Measurements from ENCODE around the gene LRRC75A.

GRCh38 chr17:16477255-16477654 lies 14.7 kb downstream of the LRRC75A start:
- TF ChIP-seq REST (IDR thresholded peaks at IDR 0.05; ENCODE audit: unreplicated experiment) (no peak), CTCF (conservative IDR thresholded peaks at IDR 0.05; ENCODE audit: low read depth in 2 of 2) (no peak), STAT1 (IDR thresholded peaks at IDR 0.05; ENCODE audit: unreplicated experiment) (no peak), CREB1 (CRISPR knock-in tag; IDR thresholded peaks at IDR 0.05; ENCODE audit: low read depth) (no peak), EZH2 (IDR thresholded peaks at IDR 0.05; ENCODE audit: low read depth, unreplicated experiment) (no peak), ZNF114 (CRISPR knock-in tag; IDR thresholded peaks at IDR 0.05) (no peak)
